ENCODE results near the gene ACSF2.

The ACSF2 gene

GRCh38 chr17:50440838-50441829 is 15.1 kb downstream of the ACSF2 start:
- TF ChIP-seq CTCF (IDR thresholded peaks at IDR 0.05; ENCODE audit: low read length, missing control alignments), result no peak
- H3K4me3 ChIP-seq (replicated peaks; ENCODE audit: low read depth, low read length), result no peak overlapping the region
- DNase-seq (ENCODE audit: low read depth), result no peak

- peak; percentile 27 for DNase-seq (ENCODE audit: low read depth)
- TF ChIP-seq CTCF (IDR thresholded peaks at IDR 0.05; ENCODE audit: low read length, missing control alignments), result no peak
- no peak overlapping the region for H3K4me3 ChIP-seq (replicated peaks; ENCODE audit: low read depth, low read length)
Measured at GRCh38 chr17:50443505-50443974, 17.5 kb downstream of the ACSF2 start.

GRCh38 chr17:50444841-50445715 is 19.1 kb downstream of the ACSF2 start:
- H3K4me3 ChIP-seq (replicated peaks; ENCODE audit: low read depth, low read length), result no peak overlapping the region
- DNase-seq (ENCODE audit: low read depth), result no peak
- TF ChIP-seq CTCF (IDR thresholded peaks at IDR 0.05; ENCODE audit: low read length, missing control alignments), result no peak

GRCh38 chr17:50445730-50446325 is 19.8 kb downstream of the ACSF2 start:
- no peak overlapping the region for H3K4me3 ChIP-seq (replicated peaks; ENCODE audit: low read depth, low read length)
- no peak for TF ChIP-seq CTCF (IDR thresholded peaks at IDR 0.05; ENCODE audit: low read length, missing control alignments)
- DNase-seq (ENCODE audit: low read depth), result no peak

- DNase-seq (ENCODE audit: low read depth), result no peak
- TF ChIP-seq CTCF (IDR thresholded peaks at IDR 0.05; ENCODE audit: low read length, missing control alignments), result no peak
- no peak overlapping the region for H3K4me3 ChIP-seq (replicated peaks; ENCODE audit: low read depth, low read length)
Measured at GRCh38 chr17:50447870-50448595, 22.0 kb downstream of the ACSF2 start.

- no peak for TF ChIP-seq CTCF (IDR thresholded peaks at IDR 0.05; ENCODE audit: low read length, missing control alignments)
- DNase-seq (ENCODE audit: low read depth), result no peak
- no peak overlapping the region for H3K4me3 ChIP-seq (replicated peaks; ENCODE audit: low read depth, low read length)
Measured at GRCh38 chr17:50448643-50449042, 22.6 kb downstream of the ACSF2 start.

Data from fibroblast of pulmonary artery (primary cell).